ENCODE data around the gene BRD7.

- TF ChIP-seq CTCF (IDR thresholded peaks at IDR 0.05) (no peak), POLR2A (IDR thresholded peaks at IDR 0.05) (no peak)
These were observed 34.4 kb downstream of the BRD7 start for GRCh38 chr16:50334106-50334975.

Data from Peyer's patch (tissue), 4 donors.